ENCODE measurements around the gene OR52B4. TPM values are rescaled to one million over a fixed set of nuclear protein-coding genes. Genes with fewer than 3 reads are reported as not detected.
"Not testable (repeated sequence)": the region's sequence is repeated elsewhere in the genome, so short reads cannot be mapped to it uniquely, and the experiment has no call there.

The OR52B4 gene
- total RNA-seq: not detected

DNA sequence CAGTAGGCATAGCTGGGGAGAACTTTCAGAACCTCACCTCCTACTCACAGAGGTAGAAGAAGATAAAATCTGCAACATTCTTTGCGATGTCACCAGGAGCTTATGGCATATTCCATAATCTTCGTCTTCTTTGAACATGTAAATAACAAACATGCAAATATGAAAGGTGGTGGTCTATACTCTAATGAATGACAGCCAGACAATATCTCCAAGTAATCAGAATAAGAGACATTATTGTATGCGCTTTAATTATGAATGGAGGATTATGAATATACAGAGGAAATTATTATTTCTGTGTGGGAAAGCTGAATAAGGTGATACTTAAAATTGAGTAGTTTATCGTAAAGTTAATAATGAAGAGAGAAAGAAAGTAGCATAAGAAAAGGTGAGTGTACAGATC, at the start of gene OR52B4:
TSS of gene OR52B4 (minus strand) at position 101 of the 400 bp plus-strand sequence. CDS start at position 10, 91 bp downstream.
- DNase-seq: no peak

DNA sequence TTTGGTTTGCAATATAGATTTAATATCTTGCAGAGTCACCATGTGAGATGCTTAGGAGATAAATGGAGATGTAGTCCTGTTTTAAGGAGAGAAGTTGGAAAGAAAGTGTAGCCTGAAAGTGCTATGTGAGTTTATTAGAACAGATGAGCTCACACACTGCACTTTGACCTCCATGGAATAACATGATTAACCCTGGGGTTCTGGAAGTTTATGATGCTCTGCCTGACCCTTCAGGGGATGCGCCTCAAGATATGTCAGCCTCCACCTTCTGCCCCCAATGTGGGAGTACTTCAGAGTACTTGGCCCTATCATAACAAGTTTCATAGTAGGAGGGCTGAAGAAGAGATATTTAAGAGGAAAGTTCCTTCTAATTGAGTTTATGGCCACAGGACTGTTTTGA, 48.6 kb upstream of the OR52B4 start:
- no peak for DNase-seq

- DNase-seq: no peak
These were observed 48.1 kb upstream of the OR52B4 start for GRCh38 chr11:4416306-4416705.

DNA sequence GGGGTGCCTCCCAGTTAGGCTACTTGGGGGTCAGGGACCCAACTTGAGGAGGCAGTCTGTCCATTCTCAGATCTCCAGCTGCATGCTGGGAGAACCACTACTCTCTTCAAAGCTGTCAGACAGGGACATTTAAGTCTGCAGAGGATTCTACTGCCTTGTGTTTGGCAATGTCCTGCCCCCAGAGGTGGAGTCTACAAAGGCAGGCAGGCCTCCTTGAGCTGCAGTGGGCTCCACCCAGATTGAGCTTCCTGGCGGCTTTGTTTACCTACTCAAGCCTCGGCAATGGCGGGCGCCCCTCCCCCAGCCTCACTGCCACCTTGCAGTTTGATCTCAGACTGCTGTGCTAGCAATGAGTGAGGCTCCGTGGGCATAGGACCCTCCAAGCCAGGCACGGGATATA, 38.0 kb upstream of the OR52B4 start:
- not testable (repeated sequence) for DNase-seq

DNA sequence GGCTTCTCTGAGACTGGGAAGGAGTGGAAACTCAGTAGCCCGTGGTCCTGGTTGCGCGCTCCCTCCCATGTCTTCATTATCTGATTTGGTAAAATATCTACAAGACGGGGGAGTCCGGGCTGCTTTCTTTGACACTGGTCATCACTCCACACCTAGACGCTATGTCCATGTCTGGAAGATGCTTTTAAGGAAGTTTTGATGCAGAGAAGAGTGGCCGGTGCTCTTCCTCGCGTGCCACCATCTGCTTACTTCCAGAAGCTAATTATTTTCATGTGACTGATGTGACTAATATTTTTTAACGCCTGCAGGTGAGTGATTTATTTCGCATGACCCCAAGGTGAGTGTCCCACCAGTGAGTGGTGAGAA, 25.7 kb upstream of the OR52B4 start:
- DNase-seq: no peak

GRCh38 chr11:4393209-4393857, 25.1 kb upstream of the OR52B4 start, which contains the start of gene TRIM21:
TRIM21 (minus strand) TSS chr11:4393702; CDS start chr11:4390409, 3,293 bp downstream.
- peak; percentile 73 for DNase-seq

GRCh38 chr11:4388221-4388620, 20.0 kb upstream of the OR52B4 start:
- DNase-seq: no peak

- no peak for DNase-seq
These were observed 18.0 kb upstream of the OR52B4 start for GRCh38 chr11:4385978-4386740.

GRCh38 chr11:4381901-4382300, 13.7 kb upstream of the OR52B4 start:
- no peak for DNase-seq

- DNase-seq: no peak
These were observed 7.4 kb upstream of the OR52B4 start for GRCh38 chr11:4375431-4376140.

DNA sequence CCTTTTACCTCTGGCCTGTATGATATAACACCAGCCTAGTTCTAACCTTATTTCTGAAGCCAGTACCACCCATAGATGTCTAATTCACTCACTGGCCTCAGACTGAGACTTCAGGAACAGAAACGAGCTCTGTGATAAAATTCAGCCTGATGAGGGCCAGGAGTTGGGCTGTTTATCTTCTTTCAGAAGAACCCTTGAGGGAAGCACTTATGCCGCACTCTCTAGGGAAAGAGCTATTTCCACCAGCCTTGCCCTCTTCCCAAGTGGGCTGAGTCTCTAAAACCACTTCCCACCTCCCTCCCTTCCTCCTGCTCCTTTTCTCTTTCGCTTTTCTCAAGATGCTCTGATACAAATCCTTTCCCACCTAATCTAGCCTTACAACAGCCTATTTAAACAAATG, 2.0 kb upstream of the OR52B4 start:
- no peak for DNase-seq

- not testable (repeated sequence) for DNase-seq
These were observed 20.0 kb downstream of the OR52B4 start for GRCh38 chr11:4348142-4348541.

DNA sequence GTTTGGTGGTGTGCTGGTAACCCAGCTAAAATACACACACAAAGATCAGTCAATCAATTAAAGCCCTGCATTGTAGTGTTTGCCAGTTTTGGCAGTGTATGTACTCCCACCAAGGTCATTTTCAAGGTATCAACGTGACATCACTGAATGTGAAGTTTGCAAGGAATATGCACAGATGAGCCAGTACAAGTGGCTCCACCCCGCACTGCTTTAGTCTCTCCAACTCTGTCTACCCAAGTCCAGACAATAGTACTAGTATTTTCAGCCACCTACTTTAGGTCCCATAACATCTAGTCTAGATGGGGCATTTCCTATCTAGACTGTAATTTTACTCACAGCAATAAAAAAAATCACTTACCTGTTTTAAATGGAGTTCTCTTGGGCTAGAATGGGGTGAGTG, 22.8 kb downstream of the OR52B4 start:
- DNase-seq: not testable (repeated sequence)

DNA sequence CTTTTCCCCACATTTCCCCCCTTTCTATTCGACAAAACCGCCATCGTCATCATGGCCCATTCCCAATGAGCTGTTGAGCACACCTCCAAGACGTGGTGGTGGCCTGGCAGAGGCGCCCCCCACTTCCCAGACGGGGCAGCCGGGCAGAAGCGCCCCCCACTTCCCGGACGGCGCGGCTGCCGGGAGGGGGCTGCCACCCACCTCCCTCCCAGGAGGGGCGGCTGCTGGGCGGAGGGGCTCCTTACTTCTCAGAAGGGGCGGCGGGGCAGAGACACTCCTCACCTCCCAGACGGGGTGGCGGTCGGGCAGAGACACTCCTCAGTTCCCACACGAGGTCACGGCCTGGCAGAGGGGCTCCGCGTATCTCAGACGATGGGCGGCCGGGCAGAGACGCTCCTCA, 33.8 kb downstream of the OR52B4 start:
- DNase-seq: not testable (repeated sequence)
